HG02571 (cell line): Measurements from ENCODE around the gene SLC25A45.

Source experiments
- ATAC-seq: cut with Tn5 transposase; IDR thresholded peaks from one replicate; pipeline ENCODE4 v1.9.1; 2021; ENCODE audit warnings: mild to moderate bottlenecking, moderate library complexity; ENCODE audit not compliant: unreplicated experiment

Gene SLC25A45

DNA sequence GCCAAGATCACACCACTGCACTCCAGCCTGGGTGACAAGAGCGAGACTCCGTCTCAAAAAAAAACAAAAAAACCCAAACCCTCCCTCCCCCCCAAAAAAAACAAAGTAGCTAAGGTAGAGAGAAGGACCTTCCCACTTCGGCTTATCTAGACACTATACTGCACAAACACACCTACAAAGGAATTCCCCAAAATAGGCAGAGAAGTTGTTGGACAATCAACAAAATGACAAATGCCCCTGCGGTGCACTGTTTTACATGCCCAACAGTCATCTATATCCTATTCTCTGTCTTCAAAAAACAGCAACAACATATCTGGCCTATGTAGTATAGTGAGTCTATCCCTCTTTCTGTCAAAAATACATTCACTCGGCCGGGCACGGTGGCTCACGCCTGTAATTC lies 55.4 kb downstream of the SLC25A45 start:
- ATAC-seq, result no peak

DNA sequence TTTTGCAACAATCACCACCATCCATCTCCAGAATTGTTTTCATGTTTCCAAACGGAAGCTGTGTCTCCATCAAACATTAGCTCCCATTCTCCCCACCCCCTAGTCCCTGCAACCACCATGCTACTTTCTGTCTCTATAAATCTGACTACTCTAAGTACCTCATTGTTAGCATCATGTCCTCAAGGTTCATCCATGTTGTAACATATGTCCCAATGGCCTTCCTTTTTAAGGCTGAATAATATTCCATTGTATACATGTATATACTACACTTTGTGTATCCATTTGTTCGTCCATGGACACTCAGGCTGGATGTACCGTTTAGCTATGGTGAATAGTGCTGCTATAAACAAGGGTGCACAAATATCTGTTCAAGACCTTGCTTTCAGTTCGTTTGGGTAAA lies 57.0 kb downstream of the SLC25A45 start:
- no peak for ATAC-seq
